Suprapubic skin (tissue), 3 donors: ENCODE results near the gene THRB.

Experiments
- CTCF ChIP-seq, 2 donors: fragments of 200-600 bp in 1 of 2; fragments of 450-650 bp in 1 of 2; sonication (generic) in 1 of 2; IDR thresholded peaks; one replicate each; pipeline ENCODE4 v1.5.1; 2016 to 2019; ENCODE audit warnings: antibody characterized with exemption in 2 of 2, mild to moderate bottlenecking in 1 of 2, moderate library complexity in 1 of 2
- POLR2A ChIP-seq, 2 donors: fragments of 450-650 bp; IDR thresholded peaks; one replicate each; pipeline ENCODE4 v1.6.1; 2017; ENCODE audit warnings: antibody characterized with exemption in 2 of 2, mild to moderate bottlenecking in 2 of 2, moderate library complexity in 2 of 2

GRCh38 chr3:24232784-24233183 lies 261.9 kb downstream of the THRB start:
- TF ChIP-seq CTCF (IDR thresholded peaks at IDR 0.05) (no peak), POLR2A (IDR thresholded peaks at IDR 0.05) (no peak)
